ENCODE results near the gene CCDC28A.

CCDC28A gene

GRCh38 chr6:138773177-138774091 lies at the start of gene CCDC28A:
TSS of gene CCDC28A (plus strand) at chr6:138773769. CDS start at chr6:138776121, 2,352 bp downstream.
- Histone ChIP-seq H3K27me3 (replicated peaks; ENCODE audit: control insufficient read depth, insufficient read depth, low read length) (no peaks in the 10 kb centered on the region), H3K36me3 (ENCODE audit: control insufficient read depth, insufficient read depth, low read length) (no peaks in the 10 kb centered on the region), H3K4me3 (replicated peaks; ENCODE audit: low read depth, low read length) (peak within 1 kb of the TSS; percentile 87)
- TF ChIP-seq, protein P1, sequence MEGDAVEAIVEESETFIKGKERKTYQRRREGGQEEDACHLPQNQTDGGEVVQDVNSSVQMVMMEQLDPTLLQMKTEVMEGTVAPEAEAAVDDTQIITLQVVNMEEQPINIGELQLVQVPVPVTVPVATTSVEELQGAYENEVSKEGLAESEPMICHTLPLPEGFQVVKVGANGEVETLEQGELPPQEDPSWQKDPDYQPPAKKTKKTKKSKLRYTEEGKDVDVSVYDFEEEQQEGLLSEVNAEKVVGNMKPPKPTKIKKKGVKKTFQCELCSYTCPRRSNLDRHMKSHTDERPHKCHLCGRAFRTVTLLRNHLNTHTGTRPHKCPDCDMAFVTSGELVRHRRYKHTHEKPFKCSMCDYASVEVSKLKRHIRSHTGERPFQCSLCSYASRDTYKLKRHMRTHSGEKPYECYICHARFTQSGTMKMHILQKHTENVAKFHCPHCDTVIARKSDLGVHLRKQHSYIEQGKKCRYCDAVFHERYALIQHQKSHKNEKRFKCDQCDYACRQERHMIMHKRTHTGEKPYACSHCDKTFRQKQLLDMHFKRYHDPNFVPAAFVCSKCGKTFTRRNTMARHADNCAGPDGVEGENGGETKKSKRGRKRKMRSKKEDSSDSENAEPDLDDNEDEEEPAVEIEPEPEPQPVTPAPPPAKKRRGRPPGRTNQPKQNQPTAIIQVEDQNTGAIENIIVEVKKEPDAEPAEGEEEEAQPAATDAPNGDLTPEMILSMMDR (IDR thresholded peaks at IDR 0.05; ENCODE audit: insufficient read depth, low read length, poor library complexity, severe bottlenecking), result no peak
- peak; percentile 93 for DNase-seq (ENCODE audit: extremely low read depth, insufficient read length)

GRCh38 chr6:138724015-138724414 lies 49.6 kb upstream of the CCDC28A start:
- DNase-seq (ENCODE audit: extremely low read depth, insufficient read length), result no peak
- Histone ChIP-seq H3K27me3 (replicated peaks; ENCODE audit: control insufficient read depth, insufficient read depth, low read length) (no peaks in the 10 kb centered on the region), H3K36me3 (ENCODE audit: control insufficient read depth, insufficient read depth, low read length) (no peaks in the 10 kb centered on the region), H3K4me3 (replicated peaks; ENCODE audit: low read depth, low read length) (no peak overlapping the region)
- TF ChIP-seq, protein P1 (IDR thresholded peaks at IDR 0.05; ENCODE audit: insufficient read depth, low read length, poor library complexity, severe bottlenecking), result no peak

DNA sequence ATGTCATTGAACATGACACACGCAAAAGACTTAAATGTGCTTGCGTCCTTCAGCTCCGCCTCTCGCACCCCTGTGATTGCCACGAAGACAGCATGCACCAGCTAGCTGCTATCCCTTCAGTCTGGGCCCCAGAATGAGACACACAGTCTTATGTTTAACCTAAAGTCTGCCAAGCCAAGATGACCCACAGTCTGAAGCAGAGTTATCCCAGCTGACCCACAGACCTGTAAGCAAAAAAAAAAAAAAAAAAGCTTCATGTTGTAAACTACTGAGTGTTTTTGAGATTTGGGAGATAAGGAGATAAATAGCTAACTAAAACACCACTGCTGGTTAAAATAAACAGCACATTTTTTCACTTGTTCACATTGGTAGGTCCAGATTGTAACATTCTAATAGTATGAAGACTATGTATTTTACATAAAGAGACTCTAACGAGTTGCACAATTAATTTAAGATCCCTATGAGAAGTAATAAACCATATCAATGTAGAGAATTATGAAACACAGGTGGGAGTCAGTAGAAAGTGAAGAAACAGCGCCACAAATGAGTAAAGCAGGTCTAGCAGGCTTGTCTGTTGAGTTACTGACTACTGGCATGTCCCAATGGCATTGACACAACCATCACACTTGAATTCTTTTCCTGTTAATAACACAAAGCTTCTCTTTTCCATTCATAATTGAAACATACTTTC lies 47.4 kb upstream of the CCDC28A start:
- no peaks in the 10 kb centered on the region for H3K36me3 ChIP-seq (ENCODE audit: control insufficient read depth, insufficient read depth, low read length)
- H3K4me3 ChIP-seq (replicated peaks; ENCODE audit: low read depth, low read length), result no peak overlapping the region
- no peaks in the 10 kb centered on the region for H3K27me3 ChIP-seq (replicated peaks; ENCODE audit: control insufficient read depth, insufficient read depth, low read length)
- TF ChIP-seq, protein P1 (IDR thresholded peaks at IDR 0.05; ENCODE audit: insufficient read depth, low read length, poor library complexity, severe bottlenecking), result no peak
- no peak for DNase-seq (ENCODE audit: extremely low read depth, insufficient read length)

- no peaks in the 10 kb centered on the region for H3K36me3 ChIP-seq (ENCODE audit: control insufficient read depth, insufficient read depth, low read length)
- H3K4me3 ChIP-seq (replicated peaks; ENCODE audit: low read depth, low read length), result no peak overlapping the region
- H3K27me3 ChIP-seq (replicated peaks; ENCODE audit: control insufficient read depth, insufficient read depth, low read length), result no peaks in the 10 kb centered on the region
- no peak for DNase-seq (ENCODE audit: extremely low read depth, insufficient read length)
- TF ChIP-seq, protein P1 (IDR thresholded peaks at IDR 0.05; ENCODE audit: insufficient read depth, low read length, poor library complexity, severe bottlenecking), result no peak
These were observed 46.8 kb upstream of the CCDC28A start for GRCh38 chr6:138726757-138727097.

DNA sequence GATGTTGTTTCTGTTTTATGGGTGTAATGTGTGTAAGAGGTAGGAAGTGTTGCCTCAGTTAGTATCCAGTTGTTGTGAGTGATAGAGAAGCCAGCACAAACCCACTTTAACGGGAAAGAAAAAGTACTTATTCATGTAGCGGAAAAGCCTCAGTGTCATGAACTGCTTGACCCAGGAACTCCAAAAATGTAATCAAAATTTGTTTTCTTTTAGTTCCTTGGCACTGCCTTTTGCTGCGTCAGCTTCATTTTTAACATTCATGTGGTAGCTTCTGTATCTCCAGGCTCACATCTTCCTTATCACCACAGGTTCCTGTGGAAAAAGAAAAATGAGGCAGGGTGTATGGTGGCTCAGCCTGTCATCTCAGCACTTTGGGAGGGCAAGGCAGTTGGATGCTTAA lies 46.4 kb upstream of the CCDC28A start:
- Histone ChIP-seq H3K36me3 (ENCODE audit: control insufficient read depth, insufficient read depth, low read length) (no peaks in the 10 kb centered on the region), H3K27me3 (replicated peaks; ENCODE audit: control insufficient read depth, insufficient read depth, low read length) (no peaks in the 10 kb centered on the region), H3K4me3 (replicated peaks; ENCODE audit: low read depth, low read length) (no peak overlapping the region)
- TF ChIP-seq, protein P1 (IDR thresholded peaks at IDR 0.05; ENCODE audit: insufficient read depth, low read length, poor library complexity, severe bottlenecking), result no peak
- no peak for DNase-seq (ENCODE audit: extremely low read depth, insufficient read length)
